Measurements from ENCODE around the gene PLXNA4. TPM values are rescaled to one million over a fixed set of nuclear protein-coding genes. Genes with fewer than 3 reads are reported as not detected.
A peak's percentile ranks its signal among the peaks of the same experiment; 100 is the strongest.

PLXNA4 gene
- total and polyA plus RNA-seq, 9 of the 15 experiments (the other 6 are each of a cell fraction or from before 2014, with no cell fraction given) = under 0.01 to 0.09 TPM; not detected in 7

DNA sequence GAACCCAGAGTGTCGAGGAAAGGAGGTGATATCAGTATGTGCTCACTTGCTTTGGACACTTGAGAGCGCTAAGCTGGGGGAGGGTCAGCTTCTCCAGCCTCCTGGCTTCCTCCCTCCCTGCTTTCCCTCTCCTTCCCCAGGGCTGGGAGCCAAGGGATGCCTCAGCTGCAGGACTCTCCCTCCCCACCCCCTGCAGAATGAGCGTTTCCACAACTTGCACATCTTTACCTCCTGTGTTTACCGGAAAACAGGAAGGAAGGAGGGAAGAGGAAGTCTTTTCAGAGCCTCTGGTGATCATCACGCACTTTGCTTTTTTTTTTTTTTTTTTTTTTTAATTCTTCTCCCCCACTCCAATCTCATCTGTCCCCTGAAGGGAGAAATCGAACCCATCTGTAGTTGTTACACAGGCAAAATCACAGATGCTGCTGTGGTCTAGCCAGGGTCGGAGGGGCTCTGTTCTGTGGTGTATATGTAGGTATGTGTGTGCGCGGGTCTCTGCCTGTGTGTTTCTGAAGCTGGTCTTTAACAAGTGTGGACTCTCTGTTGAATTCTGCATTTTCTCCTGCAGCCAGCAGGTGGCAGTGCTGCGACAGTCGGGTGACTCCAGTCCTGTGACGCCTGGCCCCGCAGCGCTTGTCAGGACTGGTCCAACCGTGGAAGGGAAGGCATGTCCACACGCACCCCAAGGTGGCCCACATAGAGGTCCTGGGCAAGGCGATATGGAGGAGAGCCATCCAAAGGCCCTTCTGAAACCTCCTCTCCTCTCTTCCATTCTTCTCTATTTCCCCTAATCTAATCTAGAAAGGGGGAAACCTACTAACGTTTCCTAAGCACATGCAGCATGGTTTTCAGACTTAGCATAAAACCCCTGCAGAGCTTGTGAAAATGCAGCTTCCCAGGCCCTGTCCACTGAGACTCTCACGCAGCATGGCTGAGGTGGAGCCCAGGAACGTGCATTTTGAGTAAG is 257.6 kb downstream of the PLXNA4 start (continued):
- no peak for TF ChIP-seq PTTG1 (tag; IDR thresholded peaks at IDR 0.05; ENCODE audit: low read depth)
- TF ChIP-seq TARDBP (IDR thresholded peaks at IDR 0.05) = no peak
- TF ChIP-seq, protein P1, sequence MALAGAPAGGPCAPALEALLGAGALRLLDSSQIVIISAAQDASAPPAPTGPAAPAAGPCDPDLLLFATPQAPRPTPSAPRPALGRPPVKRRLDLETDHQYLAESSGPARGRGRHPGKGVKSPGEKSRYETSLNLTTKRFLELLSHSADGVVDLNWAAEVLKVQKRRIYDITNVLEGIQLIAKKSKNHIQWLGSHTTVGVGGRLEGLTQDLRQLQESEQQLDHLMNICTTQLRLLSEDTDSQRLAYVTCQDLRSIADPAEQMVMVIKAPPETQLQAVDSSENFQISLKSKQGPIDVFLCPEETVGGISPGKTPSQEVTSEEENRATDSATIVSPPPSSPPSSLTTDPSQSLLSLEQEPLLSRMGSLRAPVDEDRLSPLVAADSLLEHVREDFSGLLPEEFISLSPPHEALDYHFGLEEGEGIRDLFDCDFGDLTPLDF (CRISPR knock-in tag; IDR thresholded peaks at IDR 0.05) = no peak
- TF ChIP-seq JUND (IDR thresholded peaks at IDR 0.05; ENCODE audit: borderline replicate concordance, low read depth, low read length) = peak; percentile 41; the same call in 1 of the 2 replicates
- no peak; the same call in 2 of the 3 replicates for TF ChIP-seq JUND (tag; IDR thresholded peaks at IDR 0.05; ENCODE audit: borderline replicate concordance, low read depth, low read length)
- no peak for TF ChIP-seq ERF (CRISPR knock-in tag; IDR thresholded peaks at IDR 0.05)
- no peak for TF ChIP-seq RBM25 (IDR thresholded peaks at IDR 0.05; ENCODE audit: low read depth, low read length, severe bottlenecking)
- TF ChIP-seq, protein P2, sequence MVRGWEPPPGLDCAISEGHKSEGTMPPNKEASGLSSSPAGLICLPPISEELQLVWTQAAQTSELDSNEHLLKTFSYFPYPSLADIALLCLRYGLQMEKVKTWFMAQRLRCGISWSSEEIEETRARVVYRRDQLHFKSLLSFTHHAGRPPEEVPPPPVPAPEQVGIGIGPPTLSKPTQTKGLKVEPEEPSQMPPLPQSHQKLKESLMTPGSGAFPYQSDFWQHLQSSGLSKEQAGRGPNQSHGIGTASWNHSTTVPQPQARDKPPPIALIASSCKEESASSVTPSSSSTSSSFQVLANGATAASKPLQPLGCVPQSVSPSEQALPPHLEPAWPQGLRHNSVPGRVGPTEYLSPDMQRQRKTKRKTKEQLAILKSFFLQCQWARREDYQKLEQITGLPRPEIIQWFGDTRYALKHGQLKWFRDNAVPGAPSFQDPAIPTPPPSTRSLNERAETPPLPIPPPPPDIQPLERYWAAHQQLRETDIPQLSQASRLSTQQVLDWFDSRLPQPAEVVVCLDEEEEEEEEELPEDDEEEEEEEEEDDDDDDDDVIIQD (CRISPR knock-in tag; IDR thresholded peaks at IDR 0.05) = no peak
- TF ChIP-seq ATF1 (CRISPR knock-in tag; IDR thresholded peaks at IDR 0.05) = no peak
- peak; percentile 54 for TF ChIP-seq ATF1 (tag; IDR thresholded peaks at IDR 0.05)
- TF ChIP-seq ZNF197 (CRISPR knock-in tag; IDR thresholded peaks at IDR 0.05; ENCODE audit: low read depth) = no peak
- peak; percentile 27; the same call in 1 of the 2 replicates for TF ChIP-seq CTBP1 (IDR thresholded peaks at IDR 0.05; ENCODE audit: borderline replicate concordance)
- TF ChIP-seq, protein P3, sequence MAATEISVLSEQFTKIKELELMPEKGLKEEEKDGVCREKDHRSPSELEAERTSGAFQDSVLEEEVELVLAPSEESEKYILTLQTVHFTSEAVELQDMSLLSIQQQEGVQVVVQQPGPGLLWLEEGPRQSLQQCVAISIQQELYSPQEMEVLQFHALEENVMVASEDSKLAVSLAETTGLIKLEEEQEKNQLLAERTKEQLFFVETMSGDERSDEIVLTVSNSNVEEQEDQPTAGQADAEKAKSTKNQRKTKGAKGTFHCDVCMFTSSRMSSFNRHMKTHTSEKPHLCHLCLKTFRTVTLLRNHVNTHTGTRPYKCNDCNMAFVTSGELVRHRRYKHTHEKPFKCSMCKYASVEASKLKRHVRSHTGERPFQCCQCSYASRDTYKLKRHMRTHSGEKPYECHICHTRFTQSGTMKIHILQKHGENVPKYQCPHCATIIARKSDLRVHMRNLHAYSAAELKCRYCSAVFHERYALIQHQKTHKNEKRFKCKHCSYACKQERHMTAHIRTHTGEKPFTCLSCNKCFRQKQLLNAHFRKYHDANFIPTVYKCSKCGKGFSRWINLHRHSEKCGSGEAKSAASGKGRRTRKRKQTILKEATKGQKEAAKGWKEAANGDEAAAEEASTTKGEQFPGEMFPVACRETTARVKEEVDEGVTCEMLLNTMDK (IDR thresholded peaks at IDR 0.05; ENCODE audit: borderline replicate concordance, insufficient read depth, low read depth, low read length, poor library complexity, severe bottlenecking) = peak; percentile 19
- TF ChIP-seq, protein P4, sequence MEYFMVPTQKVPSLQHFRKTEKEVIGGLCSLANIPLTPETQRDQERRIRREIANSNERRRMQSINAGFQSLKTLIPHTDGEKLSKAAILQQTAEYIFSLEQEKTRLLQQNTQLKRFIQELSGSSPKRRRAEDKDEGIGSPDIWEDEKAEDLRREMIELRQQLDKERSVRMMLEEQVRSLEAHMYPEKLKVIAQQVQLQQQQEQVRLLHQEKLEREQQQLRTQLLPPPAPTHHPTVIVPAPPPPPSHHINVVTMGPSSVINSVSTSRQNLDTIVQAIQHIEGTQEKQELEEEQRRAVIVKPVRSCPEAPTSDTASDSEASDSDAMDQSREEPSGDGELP (CRISPR knock-in tag; IDR thresholded peaks at IDR 0.05; ENCODE audit: borderline replicate concordance) = no peak; the same call in 1 of the 2 replicates
- no peak for TF ChIP-seq PML (IDR thresholded peaks at IDR 0.05; ENCODE audit: low read length)
- no peak for TF ChIP-seq SRSF9 (IDR thresholded peaks at IDR 0.05; ENCODE audit: borderline replicate concordance, low read depth, low read length)
- TF ChIP-seq, protein P5, sequence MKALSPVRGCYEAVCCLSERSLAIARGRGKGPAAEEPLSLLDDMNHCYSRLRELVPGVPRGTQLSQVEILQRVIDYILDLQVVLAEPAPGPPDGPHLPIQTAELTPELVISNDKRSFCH (CRISPR knock-in tag; IDR thresholded peaks at IDR 0.05) = no peak
- TF ChIP-seq, protein P5 (tag; IDR thresholded peaks at IDR 0.05) = no peak
- peak in 1 of 2 experiments; percentile 36; a peak in 1 of 4 replicates for TF ChIP-seq TEAD1 (CRISPR knock-in tag; IDR thresholded peaks at IDR 0.05)
- TF ChIP-seq, protein P6, sequence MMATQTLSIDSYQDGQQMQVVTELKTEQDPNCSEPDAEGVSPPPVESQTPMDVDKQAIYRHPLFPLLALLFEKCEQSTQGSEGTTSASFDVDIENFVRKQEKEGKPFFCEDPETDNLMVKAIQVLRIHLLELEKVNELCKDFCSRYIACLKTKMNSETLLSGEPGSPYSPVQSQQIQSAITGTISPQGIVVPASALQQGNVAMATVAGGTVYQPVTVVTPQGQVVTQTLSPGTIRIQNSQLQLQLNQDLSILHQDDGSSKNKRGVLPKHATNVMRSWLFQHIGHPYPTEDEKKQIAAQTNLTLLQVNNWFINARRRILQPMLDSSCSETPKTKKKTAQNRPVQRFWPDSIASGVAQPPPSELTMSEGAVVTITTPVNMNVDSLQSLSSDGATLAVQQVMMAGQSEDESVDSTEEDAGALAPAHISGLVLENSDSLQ (IDR thresholded peaks at IDR 0.05) = no peak
